ENCODE measurements around the gene ZNF563.

- TF ChIP-seq POLR2A (IDR thresholded peaks at IDR 0.05; ENCODE audit: low read depth, low read length) (no peak), POLR2AphosphoS5 (IDR thresholded peaks at IDR 0.05; ENCODE audit: low read depth, low read length) (no peak), TAF1 (IDR thresholded peaks at IDR 0.05; ENCODE audit: borderline replicate concordance, low read depth, low read length) (no peak)
Measured at GRCh38 chr19:12314553-12314952, 18.9 kb downstream of the ZNF563 start.

All from GM12892 (cell line).